NCI-H1930 (cell line): ENCODE results near the gene DEAF1.

Experiments used
- DNase-seq, 2 experiments: peaks; one replicate each; lab custom pipeline; 2025; lab: John Stamatoyannopoulos, UW

The DEAF1 gene

DNA sequence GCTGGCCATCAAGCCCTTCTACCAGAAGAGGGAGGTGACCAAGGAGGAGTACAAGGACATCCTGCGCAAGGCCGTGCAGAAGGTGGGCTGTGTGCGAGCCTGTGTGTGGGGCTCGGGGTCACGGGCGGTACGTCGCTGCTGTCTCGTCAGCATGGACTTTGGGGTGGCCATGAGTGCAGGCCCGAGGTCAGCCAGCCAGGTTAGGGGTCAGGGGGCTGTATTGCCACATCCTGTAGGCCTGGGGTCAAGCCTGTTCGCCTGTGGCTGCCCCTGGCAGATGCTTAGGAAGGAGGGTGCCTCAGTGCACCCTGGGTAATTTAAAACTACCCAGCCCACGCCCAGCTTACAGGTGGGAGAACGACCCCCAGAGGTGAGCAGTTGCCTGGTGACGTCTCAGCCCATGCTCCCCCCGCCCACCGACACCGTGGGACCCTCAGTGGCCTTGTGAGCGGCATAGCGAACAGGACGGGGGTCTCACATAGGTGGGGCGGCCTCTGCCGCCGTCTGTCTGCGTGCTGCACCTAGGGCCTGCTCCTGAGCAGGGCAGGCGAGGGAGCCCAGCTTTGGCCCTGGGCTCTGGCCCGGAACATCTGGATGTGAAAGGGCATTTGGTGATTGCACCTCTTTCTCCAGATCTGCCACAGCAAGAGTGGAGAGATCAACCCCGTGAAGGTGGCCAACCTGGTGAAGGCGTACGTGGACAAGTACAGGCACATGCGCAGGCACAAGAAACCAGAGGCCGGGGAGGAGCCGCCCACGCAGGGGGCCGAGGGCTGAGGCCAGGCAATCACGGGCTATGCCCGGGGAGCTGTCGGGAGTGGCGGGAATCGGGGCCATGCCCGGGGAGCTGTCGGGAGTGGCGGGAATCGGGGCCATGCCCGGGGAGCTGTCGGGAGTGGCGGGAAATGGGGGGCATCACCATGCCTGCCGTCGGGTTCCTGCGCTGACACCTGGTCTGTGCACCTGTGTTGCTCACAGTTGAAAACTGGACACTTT, 83.7 kb downstream of the DEAF1 start:
- no peak for DNase-seq

DNA sequence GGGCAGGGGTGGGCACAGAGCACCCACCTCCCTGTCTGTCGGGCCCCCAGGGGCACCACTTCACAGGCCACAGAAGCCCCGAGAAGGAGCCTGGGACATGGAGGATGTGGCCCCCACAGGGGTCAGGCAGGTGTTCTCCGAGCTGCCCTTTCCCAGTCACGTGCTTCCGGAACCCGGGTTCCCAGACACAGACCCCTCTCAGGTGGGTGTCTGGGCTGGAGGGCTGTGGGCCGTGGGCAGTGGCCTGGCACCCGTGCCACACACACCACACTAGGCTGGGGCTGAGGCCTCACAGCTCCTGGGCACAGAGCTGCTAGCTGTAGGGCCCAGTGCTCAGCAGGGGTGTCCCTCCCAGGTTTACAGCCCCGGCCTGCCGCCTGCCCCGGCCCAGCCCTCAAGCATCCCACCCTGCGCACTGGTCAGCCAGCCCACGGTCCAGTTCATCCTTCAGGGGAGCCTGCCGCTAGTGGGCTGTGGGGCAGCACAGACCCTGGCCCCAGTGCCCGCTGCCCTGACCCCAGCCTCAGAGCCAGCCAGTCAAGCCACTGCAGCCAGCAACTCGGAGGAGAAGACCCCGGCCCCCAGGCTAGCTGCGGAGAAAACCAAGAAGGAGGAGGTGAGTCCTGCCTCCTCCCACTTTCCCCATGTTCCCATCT, 84.7 kb downstream of the DEAF1 start:
- no peak for DNase-seq

DNA sequence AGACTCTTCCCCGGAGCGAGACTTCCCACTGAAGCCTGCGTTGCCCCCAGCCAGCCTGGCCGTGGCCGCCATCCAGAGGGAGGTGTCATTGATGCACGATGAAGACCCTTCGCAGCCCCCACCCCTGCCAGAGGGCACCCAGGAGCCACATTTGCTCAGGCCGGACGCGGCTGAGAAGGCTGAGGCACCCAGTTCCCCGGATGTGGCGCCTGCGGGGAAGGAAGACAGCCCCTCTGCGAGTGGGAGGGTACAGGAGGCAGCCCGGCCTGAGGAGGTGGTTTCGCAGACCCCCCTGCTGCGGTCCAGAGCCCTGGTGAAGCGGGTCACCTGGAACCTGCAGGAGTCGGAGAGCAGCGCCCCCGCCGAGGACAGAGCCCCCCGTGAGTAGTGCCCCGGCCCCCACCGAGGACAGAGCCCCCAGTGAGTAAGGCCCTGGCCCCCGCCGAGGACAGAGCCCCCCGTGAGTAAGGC, 85.6 kb downstream of the DEAF1 start:
- DNase-seq: no peak

DNA sequence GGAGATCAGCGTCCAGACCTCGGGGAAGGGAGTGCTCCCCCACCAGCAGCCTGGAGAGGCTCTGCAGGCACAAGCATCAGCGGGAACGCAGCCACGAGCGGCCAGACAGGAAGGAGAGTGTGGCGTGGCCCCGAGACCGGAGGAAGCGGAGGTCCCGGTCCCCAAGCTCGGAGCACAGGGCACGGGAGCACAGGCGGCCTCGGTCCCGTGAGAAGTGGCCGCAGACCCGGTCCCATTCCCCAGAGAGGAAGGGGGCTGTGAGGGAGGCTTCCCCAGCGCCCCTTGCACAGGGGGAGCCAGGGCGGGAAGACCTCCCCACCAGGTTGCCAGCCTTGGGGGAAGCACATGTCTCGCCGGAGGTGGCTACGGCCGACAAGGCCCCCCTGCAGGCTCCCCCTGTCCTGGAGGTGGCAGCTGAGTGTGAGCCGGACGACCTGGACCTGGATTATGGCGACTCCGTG, 86.2 kb downstream of the DEAF1 start:
- no peak for DNase-seq

DNA sequence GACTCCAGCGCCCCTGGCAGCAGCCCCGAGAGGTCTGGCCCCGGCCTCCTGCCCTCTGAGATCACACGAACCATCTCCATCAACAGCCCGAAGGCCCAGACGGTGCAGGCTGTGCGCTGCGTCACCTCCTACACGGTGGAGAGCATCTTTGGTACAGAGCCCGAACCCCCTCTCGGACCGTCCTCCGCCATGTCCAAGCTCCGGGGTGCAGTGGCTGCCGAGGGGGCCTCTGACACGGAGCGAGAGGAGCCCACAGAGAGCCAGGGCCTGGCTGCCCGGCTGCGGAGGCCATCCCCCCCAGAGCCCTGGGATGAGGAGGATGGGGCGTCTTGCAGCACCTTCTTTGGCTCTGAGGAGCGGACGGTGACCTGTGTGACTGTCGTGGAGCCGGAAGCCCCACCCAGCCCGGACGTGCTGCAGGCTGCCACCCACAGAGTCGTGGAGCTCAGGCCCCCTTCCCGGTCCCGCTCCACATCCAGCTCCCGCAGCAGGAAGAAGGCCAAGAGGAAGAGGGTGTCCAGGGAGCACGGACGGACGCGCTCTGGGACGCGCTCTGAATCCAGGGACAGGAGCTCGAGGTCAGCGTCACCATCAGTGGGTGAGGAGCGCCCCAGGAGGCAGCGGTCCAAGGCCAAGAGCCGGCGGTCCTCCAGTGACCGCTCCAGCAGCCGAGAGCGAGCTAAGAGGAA, 86.9 kb downstream of the DEAF1 start:
- DNase-seq: no peak

DNA sequence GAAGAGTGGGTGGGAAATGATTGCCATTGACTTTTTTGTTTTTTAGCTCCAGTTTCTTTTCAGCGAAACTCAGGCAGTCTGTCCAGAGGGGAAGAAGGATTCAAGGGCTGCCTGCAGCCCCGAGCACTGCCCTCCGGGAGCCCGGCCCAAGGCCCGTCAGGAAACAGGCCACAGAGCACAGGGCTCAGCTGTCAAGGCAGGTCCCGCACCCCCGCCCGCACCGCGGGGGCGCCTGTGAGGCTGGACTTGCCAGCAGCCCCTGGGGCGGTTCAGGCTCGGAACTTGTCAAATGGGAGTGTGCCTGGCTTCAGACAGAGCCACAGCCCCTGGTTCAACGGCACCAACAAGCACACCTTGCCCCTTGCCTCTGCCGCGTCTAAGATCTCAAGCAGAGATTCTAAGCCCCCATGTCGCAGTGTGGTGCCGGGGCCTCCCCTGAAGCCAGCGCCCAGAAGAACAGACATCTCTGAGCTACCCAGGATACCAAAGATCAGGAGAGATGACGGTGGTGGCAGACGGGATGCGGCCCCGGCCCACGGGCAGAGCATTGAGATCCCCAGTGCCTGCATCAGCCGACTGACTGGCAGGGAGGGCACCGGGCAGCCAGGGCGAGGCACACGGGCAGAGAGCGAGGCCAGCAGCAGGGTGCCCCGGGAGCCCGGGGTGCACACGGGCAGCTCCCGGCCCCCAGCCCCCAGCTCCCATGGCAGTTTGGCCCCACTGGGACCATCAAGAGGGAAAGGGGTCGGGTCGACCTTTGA, 87.8 kb downstream of the DEAF1 start:
- DNase-seq: no peak

DNA sequence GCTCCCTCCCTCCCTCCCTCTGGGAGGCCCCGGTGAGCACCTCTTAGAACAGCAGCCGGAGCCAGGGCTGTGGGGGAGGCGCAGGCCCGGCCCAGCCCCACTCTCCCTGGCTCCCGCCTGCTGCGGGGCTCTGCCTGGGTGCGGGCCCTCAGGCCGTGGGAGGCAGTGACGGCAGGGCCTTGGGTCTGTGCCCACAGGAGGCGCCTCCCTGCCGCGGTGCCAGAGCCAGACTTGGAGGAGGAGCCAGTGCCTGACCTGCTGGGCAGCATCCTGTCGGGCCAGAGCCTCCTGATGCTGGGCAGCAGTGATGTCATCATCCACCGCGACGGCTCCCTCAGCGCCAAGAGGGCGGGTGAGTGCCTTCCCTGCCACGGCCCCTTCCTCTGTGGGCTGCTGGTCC, 88.8 kb downstream of the DEAF1 start:
- no peak for DNase-seq

DNA sequence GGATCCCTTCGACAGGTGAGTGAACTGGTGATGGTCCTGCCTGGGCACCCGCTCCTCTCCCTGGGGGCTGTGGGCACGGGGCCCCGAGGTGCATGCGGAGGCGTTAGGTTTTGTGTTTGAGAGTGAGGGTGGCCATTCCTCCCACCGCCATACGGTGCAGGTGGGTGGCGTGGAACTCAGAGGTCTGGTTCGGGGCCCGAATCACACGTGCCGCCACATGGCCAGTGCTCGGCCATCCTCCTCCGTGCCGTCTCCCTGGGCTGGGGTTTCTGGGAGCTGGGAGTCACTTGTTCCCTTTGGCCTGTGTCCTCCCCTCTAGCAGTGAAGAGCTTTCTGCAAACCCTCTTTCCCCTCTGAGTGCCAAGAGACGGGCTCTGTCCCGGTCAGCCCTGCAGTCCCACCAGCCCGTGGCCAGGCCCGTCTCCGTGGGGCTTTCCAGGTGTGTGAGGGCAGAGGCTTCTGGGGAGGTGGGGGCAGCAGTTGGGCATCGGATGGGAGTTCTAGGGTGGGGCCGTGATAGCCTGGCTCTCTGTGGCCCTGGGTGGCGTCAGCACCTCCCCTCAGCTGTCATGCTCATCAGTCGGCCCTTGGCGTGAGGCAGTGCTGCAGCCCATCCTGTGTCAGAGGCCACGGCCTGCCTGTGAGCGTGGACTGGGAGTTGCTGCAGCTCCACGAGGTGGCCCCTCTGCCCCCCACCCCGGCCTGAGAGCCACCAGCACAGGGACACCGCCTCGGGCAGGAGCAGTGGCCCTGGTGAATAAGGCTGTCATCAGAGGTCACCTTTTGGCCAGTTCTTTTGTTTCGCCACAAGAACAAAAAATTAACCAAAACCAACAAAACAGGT, 89.5 kb downstream of the DEAF1 start:
- DNase-seq: no peak

DNA sequence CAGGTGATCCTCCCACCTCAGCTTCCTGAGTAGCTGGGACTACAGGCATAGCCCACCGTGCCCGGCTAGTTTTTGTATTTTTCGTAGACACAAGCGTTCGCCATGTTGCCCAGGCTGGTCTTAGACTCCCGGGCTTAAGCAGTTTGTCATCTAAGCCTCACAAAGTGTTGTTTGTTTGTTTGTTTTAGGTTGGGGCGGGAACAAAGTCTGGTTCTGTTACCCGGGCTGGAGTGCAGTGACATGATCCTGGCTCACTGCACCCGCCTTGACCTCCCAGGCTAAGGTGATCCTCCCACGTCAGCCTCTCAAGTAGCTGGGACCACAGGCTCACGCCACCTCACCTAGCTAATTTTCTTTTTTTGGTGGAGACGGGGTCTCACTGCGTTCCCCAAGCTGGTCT, 91.9 kb downstream of the DEAF1 start:
- no peak for DNase-seq

DNA sequence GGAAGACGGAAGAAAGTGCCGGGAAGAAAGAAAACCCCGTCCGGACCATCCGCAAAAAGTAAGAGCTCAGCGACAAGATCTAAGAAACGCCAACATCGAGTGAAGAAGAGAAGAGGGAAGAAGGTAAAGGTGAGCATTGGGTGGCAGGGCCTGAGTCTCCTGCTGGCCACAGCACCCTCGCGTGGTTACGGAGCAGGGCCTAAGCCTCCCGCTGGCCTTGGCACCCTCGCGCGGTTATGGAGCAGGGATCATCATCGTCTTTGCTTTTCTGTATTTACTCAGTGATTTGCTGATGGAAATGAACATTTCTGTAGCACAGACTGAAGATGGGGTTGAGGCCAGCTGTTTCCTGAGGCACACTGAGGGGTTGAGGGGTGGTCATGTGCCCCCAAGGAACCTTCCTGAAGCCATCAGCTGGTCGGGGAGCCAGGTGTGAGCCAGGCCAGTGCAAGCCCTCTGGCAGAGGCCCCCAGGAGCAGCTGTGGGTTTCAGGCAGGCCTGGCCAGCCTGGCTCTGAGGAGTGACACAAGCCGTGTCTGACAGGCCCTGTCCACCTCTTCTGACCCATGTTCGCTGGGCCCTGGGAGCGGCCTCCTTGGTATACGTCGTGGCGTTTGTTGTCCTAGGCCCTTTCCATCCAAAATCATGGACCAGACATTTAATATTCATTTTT, 93.3 kb downstream of the DEAF1 start:
- no peak for DNase-seq

DNA sequence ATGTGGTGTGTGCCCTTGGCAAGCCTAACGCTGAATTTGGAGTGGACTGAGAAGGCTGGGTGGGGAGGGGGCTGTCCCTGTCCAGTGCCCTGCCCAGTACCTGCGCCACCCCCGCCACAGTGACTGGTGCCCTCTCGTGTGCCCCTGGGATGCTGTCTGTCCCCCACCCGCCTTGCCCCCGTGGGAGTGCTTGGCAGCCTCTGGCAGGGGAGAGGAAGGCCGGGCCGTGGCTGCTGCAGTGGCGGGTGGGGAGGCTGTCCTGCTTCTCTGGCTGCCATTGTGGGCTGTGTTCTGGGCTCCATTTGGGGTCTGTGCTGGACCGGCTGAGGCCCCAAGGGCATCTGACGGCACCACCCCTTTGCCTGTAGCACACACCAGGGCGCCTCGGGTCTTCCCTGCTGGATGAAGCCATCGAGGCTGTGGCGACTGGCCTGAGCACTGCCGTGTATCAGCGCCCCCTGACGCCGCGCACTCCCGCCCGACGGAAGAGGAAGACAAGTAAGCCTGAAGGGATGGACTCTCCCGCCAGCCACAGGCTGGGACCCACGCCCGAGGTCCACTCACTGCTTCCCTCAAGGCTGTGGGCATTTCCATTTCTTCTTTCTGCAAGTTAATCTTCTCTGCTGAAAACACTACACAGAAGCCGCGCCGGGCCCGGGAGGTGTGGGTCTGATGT, 96.9 kb downstream of the DEAF1 start:
- DNase-seq: no peak

DNA sequence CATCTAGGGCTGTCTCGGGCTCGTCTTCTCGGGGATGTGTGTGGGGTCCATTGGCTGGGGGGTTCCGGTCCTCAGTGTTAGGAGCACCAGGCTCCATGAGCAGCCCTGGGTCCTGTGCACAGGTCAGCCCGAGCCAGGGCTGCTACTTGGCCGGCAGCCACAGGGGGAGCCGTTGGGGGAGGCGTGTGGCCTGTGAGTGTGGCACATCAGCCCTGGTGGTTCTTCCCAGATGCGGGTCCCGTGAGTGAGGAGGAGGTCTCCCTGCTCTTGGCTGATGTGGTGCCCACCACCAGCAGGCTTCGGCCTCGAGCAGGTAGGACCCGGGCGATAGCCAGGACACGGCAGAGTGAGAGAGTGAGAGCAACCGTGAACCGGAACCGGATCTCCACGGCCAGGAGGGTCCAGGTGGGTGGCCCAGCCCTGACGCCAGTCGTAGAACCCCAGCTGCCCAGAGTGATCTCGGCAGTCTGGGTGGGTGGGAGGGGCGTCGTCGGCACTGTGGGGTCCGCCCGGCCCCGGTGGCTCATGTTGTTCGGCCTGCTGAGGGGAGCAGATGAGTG, 97.8 kb downstream of the DEAF1 start:
- DNase-seq: no peak

DNA sequence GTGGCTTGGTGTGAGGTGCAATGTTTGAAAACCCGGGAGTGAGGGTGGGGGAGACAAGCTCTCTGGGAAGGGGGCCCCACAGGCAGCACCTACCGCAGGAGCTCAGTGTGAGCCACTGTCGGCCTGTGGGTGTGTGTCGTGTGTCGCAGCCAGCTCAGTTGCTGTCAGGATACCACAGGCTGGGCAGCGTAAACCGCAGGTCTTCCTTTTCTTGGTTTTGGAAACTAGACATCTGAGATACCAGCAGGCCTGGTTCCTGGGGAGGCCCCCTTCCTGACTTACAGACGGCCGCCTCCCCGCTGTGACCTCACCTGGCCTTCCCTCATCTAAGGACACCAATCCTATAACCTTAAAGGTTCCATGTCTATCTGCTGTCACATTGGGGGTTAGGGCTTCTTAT, 98.6 kb downstream of the DEAF1 start:
- no peak for DNase-seq

DNA sequence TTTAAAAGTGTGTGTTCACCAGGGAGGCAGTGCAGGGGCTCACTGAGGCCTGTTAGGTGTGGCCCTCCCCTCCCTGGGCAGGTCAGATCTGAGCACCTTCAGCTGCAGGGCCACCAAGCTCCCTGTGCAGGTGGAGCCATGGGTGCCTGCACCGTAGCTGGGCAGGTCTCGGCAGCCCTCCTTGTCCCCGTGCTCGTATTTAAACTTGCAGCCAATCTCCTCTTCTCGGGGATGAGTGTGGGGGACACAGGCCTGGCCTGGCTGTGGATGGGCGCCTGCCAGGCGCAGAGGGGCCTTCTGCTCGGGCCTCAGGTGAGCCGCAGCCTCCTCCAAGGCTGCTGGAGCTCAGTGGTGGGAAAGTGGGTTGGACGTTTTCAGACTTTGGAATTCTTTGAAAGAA, 99.6 kb downstream of the DEAF1 start:
- no peak for DNase-seq
